IMR-90 (cell line): ENCODE measurements around the gene BRINP3.

Experiments used
- BHLHE40 ChIP-seq: fragments of 150-350 bp; IDR thresholded peaks from 2 replicates; pipeline ENCODE4 v1.6.1; 2016; ENCODE audit warnings: mild to moderate bottlenecking, low read depth, low read length
- CTCF ChIP-seq: conservative IDR thresholded peaks from 2 replicates; pipeline ENCODE4 v1.5.1; 2012; ENCODE audit warnings: mild to moderate bottlenecking, low read depth, low read length, improper control_type of control experiment
- MAZ ChIP-seq: IDR thresholded peaks from 2 replicates; pipeline ENCODE4 v1.6.1; 2012; ENCODE audit warnings: low read depth, mild to moderate bottlenecking, low read length, improper control_type of control experiment, moderate library complexity, borderline replicate concordance
- MXI1 ChIP-seq: IDR thresholded peaks from 2 replicates; pipeline ENCODE4 v1.6.1; 2012; ENCODE audit warnings: low read depth, mild to moderate bottlenecking, low read length, moderate library complexity, borderline replicate concordance
- POLR2A ChIP-seq: IDR thresholded peaks from 2 replicates; pipeline ENCODE4 v1.6.1; 2012; ENCODE audit warnings: mild to moderate bottlenecking, low read depth, low read length
- RAD21 ChIP-seq: IDR thresholded peaks from 2 replicates; pipeline ENCODE4 v1.6.1; 2012; ENCODE audit warnings: low read length, improper control_type of control experiment
- RFX5 ChIP-seq: IDR thresholded peaks from 2 replicates; pipeline ENCODE4 v1.8.0; 2012; ENCODE audit warnings: low read depth, mild to moderate bottlenecking, low read length, moderate library complexity
- USF2 ChIP-seq: fragments of 150-350 bp; IDR thresholded peaks from 2 replicates; pipeline ENCODE4 v1.6.1; 2017; ENCODE audit warnings: mild to moderate bottlenecking, antibody characterized with exemption, low read length, low read depth

DNA sequence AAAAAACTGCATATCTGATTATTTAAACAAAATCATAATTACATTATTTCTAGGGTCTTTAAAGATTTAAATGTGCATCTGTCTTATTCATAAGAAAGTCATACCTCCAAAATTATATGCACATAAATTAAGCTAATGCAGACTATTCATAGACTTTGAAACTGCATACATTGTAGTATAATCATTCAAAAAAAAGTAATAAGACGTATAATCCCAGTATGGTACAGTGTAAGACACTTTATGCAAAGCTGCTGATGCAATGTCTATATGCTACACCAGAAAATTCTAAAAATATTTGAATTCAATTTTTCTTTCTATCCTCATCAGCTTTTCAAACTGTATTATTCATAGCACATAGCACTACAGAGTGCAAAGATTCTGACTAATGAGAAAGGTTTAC is 22.0 kb downstream of the BRINP3 start:
- TF ChIP-seq USF2 (no peak), BHLHE40 (no peak), POLR2A (no peak), CTCF (no peak), RAD21 (no peak), MAZ (no peak), RFX5 (no peak), MXI1 (no peak)
